Body of pancreas (tissue), 4 donors: ENCODE measurements around the gene CDC16.

Experiments
- CTCF ChIP-seq, 7 experiments: fragments of 450-650 bp in 4 of 7; fragments of 200-600 bp in 3 of 7; sonication (generic) in 3 of 7; IDR thresholded peaks; one replicate each; pipeline ENCODE4 v1.5.1; 2016 to 2019; ENCODE audit warnings: antibody characterized with exemption in 7 of 7
- POLR2A ChIP-seq, 3 donors: fragments of 450-650 bp; IDR thresholded peaks; one replicate each; pipeline ENCODE4 v1.6.1; 2016; ENCODE audit warnings: antibody characterized with exemption in 3 of 3, mild to moderate bottlenecking in 2 of 3

- TF ChIP-seq POLR2A (IDR thresholded peaks at IDR 0.05) (no peak), CTCF (IDR thresholded peaks at IDR 0.05) (no peak)
Observed at GRCh38 chr13:114296448-114296847, 61.8 kb downstream of the CDC16 start.
